HG02852 (cell line): Measurements from ENCODE around the gene FAN1.
A peak's percentile ranks its signal among the peaks of the same experiment; 100 is the strongest.
"Not testable (repeated sequence)": the region's sequence is repeated elsewhere in the genome, so short reads cannot be mapped to it uniquely, and the experiment has no call there.

ENCODE experiments used
- ATAC-seq: cut with Tn5 transposase; IDR thresholded peaks from one replicate; pipeline ENCODE4 v1.9.1; 2021; ENCODE audit warnings: mild to moderate bottlenecking, moderate library complexity; ENCODE audit not compliant: unreplicated experiment

The FAN1 gene

GRCh38 chr15:30903497-30904187 lies at the start of gene FAN1:
TSS of gene FAN1 (plus strand) at chr15:30903915. CDS start at chr15:30904664, 749 bp downstream.
- peak; percentile 86 for ATAC-seq

DNA sequence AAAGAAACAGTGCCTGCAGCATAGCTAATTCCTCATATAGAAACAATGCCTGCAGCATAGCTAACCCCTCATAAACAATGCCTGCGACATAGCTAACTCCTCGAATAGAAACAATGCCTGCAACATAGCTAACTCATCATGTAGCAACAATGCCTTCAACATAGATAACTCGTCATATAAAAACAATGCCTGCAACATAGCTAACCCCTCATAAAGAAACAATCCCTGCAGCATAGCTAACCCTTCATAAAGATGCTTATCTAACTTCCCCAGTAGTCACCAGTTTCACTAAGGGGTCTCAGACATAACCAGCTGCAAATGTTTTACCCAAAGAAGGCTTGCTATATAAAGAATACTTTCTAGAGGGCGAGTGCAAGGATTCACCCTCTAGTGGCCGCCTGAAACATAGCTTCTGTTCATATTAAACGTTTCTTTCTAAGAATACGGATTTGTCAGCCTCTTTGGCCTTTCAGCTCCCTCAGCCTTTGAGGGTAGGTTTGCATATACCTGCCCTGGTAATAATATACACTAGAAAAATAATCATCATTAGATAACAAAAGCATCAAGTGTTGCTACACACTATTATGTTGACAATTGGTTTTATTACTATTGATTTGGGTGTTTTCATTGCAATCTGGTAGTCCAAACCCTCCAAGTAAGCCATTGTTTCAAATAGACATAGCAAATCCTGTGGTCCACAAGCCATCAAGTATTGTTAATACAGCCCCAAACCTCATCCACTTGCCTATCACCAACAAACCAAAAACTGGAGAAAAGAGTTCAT lies 44.4 kb upstream of the FAN1 start:
- no peak for ATAC-seq

DNA sequence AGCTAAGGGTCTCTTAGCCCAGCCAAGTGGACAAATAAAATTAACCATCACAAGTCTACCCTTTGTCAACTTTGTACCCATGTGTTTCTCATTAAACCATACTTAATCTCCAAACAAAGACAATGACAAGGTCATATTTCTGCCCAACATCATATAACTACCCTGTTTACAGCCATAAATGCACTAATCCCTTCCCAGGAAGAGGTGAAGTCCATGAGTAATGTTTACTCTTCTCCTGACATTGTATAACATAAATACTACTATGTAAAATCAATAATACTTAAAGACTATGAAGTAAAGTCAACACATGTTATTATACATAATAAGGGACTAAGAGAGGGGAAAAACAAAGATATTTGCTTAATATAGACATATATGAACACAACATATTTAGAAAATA lies 38.5 kb upstream of the FAN1 start:
- ATAC-seq, result no peak

DNA sequence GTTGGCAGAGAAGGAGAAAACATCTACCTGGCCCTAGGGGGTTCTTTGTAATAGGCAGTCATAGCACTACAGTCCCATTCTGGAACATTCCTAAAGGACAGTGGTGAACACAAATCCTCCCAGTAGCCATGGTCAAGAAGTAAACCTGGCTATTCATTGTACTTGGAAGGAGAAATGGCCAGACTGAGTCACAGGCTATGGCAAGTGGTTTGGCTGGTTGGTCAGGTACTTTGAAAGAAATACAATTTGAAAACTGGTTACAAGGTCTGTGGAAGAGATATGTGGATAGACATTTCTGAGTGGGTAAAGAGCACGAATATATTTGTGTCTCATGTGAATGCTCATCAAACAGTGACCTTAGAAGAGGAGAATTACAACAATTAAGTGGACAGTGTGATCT lies 33.0 kb upstream of the FAN1 start:
- no peak for ATAC-seq

DNA sequence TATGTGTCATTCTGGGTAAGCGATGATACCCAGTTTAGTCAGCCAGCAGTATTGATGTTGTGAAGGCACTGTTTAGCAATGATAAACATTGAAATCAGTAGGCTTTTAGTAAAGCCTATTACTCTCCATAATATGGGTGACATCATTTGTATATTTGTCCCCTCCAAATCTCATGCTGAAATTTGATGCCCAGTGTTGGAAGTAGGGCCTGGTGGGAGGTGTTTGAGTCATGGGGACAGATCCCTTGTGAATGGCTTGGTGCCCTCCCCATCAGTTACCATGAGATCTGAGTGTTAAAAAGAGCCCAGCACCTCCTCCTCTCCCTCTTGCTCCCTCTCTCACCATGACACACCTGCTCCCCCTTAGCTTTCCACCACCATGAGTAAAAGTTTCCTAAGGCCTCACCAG lies 31.4 kb upstream of the FAN1 start:
- ATAC-seq, result no peak

DNA sequence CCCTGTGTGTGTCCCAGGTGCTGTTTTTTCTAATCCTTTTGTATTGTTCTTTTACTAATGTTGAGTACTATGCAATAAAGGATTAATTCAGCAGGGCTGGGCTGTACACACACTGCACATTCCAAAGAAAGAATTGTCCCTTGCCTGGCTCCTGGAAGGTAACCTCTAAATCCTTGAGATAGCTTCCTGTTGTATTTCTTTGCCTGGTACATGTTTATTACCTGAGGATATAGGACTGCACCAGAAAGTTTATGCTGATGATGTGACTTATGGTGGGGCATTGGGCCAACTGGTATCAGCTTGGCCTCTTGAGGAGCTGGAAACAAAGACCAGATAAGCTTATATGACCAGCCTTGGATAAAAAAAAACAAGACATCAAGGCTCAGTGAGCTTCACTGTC lies 26.6 kb upstream of the FAN1 start:
- ATAC-seq, result no peak

DNA sequence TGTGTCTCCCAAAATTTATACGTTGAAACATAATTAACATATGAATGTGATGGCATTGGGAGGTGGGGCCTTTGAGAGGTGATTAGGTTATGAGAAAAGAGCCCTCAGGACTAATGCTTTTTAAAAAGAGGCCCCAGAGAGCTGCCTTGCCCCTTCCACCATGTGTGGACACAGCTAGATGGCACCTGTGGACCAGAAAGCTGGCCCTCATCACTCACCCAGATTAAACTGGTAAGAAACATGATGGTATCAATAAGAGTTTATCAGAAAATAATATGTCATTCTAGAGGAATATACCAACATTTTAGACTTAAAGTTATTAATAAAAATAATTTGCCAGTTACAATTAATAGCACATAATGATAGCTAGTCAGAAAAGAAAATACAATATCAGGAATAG lies 25.2 kb upstream of the FAN1 start:
- ATAC-seq, result no peak

DNA sequence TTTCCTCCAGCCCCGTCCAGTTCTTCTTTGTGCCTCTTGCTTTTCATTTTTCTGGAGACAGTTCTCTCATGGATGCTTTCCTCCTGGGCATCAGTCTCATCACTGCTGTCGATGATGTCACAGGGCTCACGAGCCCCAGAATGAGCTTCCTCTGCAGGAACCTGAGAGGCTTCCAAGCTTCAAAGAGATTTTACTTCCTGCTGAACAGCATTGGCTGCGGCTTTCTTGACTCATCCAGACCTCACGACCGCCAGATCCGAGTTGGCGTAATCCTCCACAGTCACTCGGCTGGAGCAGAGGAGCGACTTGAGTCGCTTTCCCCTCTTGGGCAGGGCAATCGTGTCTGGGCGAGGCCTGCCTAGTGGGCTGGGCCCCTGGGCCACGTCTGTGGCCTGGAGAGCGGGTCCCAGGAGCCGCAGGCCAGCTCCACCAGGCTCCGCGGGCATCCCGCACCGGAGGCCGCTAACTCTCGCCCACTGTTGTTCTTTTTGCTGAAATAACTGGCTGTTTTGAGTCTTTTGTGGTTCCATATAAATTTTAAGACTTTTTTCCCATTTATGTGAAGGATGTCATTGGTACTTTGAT lies 20.8 kb upstream of the FAN1 start:
- ATAC-seq, result no peak

GRCh38 chr15:30883666-30884065 lies 20.0 kb upstream of the FAN1 start:
- ATAC-seq, result not testable (repeated sequence)

- no peak for ATAC-seq
Observed at GRCh38 chr15:30885814-30886213, 17.9 kb upstream of the FAN1 start.

DNA sequence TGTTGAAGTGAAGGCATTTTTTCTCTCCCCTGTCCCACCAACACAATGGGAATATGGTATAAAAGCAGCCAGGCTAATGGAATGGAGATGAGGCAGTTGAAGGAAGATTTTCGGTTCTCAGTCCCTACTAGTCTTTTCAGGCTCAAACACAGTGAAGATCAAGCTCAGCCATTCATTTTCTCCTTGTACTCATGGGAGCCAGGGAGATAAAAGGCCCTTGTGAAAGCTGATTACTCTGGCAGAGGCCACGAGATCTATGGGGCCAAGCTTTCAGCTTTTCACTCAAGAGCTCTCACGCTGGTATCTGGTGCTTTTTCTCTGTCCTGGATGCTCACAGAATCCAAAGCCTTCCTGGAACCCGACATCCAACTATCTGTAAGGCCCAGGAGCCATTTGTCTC lies 14.5 kb upstream of the FAN1 start:
- ATAC-seq, result no peak

GRCh38 chr15:30895461-30896210 lies 8.1 kb upstream of the FAN1 start:
- no peak for ATAC-seq

DNA sequence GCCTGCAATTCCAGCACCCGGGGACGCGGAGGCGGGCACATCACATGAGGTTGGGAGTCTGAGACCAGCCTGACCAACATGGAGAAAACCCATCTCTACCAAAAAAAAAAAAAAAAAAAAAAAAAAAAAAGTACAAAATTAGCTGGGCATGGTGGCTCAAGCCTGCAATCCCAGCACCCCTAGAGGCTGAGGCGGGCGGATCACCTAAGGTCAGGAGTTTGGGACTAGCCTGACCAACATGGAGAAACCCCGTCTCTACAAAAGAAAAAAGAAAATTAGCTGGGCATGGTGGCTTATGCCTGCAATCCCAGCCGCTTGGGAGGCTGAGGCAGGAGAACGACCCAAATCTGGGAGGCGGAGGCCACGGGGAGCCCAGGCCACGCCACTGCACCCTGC lies 7.5 kb upstream of the FAN1 start:
- no peak for ATAC-seq

DNA sequence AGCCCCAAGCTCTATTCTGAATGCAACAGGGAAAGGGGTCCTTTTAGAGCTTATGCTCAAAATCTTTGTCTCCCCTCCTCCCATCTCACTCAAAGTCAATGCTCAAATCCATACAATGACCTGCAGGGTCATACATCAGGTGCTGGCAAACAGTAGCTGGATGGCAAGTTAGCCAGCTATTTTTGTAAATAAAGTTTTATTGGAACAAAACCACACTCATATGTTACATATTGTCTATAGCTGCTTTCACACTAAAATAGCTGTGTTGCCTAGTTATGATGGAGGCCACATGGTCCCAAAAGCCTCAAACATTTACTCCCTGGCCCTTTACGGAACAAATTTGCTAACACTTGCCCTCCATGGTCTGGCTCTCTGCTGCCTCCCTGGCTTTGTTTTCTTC lies 1.8 kb upstream of the FAN1 start:
- no peak for ATAC-seq

GRCh38 chr15:30904812-30905211 lies 1.1 kb downstream of the FAN1 start:
- no peak for ATAC-seq

DNA sequence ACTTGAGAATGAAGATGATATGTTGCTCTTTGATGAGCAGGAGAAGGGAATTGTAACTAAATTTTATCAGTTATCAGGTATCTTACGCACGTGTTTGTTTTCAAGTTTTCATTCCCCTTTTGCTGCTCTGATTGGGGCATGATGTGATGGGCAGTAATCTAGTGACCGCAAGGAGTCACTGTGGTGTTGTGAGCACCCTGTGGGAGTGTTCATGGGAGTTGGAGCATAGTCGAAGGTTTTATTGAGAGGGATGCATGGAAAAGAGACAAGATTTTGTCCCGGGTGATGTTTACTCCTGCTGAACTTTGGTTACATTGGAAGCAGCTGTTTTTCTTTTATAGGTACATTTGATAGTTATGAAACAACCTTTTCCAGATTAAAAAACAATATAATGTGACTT lies 2.1 kb downstream of the FAN1 start:
- ATAC-seq, result no peak

DNA sequence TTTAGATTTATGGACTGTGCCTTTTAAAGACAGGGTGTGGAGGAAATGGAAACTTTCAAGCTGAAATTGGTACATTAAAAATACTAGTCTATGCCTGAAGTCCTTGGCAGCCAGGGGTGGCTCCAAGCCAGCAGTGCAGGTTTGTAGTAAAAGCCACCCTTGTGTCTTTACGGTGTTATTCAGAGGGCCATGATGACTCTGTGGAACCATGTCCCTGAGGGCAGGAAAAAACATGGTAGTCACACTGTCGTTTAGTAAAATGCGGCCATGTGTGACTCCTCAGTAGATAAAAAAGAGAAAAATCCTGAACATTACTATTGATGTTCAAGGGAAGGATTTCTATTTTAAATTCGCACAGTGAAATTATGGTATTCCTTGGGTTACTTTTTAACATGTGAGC lies 2.7 kb downstream of the FAN1 start:
- ATAC-seq, result no peak

GRCh38 chr15:30913761-30914160 lies 10.0 kb downstream of the FAN1 start:
- ATAC-seq, result no peak

GRCh38 chr15:30917013-30917412 lies 13.3 kb downstream of the FAN1 start:
- ATAC-seq, result no peak

GRCh38 chr15:30917675-30918074 lies 14.0 kb downstream of the FAN1 start:
- ATAC-seq, result no peak

- no peak for ATAC-seq
Observed at GRCh38 chr15:30918366-30918765, 14.7 kb downstream of the FAN1 start.
